Measurements from ENCODE around the gene THAP7.

THAP7 gene

GRCh38 chr22:21030621-21031544 lies 29.0 kb upstream of the THAP7 start:
- peaks cover 11% of the 10 kb centered on the region for H3K4me1 ChIP-seq (ENCODE audit: control insufficient read depth, insufficient read depth, low read length, poor library complexity, severe bottlenecking)
- whole genome bisulfite sequencing, 2 experiments (ENCODE audit: insufficient coverage in 2 of 2): 93% methylated on average over 39 of the region's 40 CpGs
- no peak overlapping the region for H3K4me3 ChIP-seq (ENCODE audit: extremely low read depth, insufficient read depth, low read length, poor library complexity, severe bottlenecking)
- no peaks in the 10 kb centered on the region for H3K36me3 ChIP-seq (ENCODE audit: control insufficient read depth, insufficient read depth, low read length)
- H3K9me3 ChIP-seq (ENCODE audit: control insufficient read depth, low read length): no peaks in the 10 kb centered on the region
- no peak overlapping the region for H3K27ac ChIP-seq (ENCODE audit: low read depth, low read length, severe bottlenecking)

- no peak overlapping the region for H3K4me3 ChIP-seq (ENCODE audit: extremely low read depth, insufficient read depth, low read length, poor library complexity, severe bottlenecking)
- H3K9me3 ChIP-seq (ENCODE audit: control insufficient read depth, low read length): no peaks in the 10 kb centered on the region
- H3K27ac ChIP-seq (ENCODE audit: low read depth, low read length, severe bottlenecking): no peak overlapping the region
- no peaks in the 10 kb centered on the region for H3K36me3 ChIP-seq (ENCODE audit: control insufficient read depth, insufficient read depth, low read length)
- H3K4me1 ChIP-seq (ENCODE audit: control insufficient read depth, insufficient read depth, low read length, poor library complexity, severe bottlenecking): peaks cover 11% of the 10 kb centered on the region
- 92 to 96% methylated on average over 13 to 15 of the region's 15 CpGs for WGBS, 2 experiments (ENCODE audit: insufficient coverage in 2 of 2)
Observed at GRCh38 chr22:21030032-21030431, 28.1 kb upstream of the THAP7 start.

GRCh38 chr22:21029486-21030025 lies 27.6 kb upstream of the THAP7 start:
- WGBS, 2 experiments (ENCODE audit: insufficient coverage in 2 of 2): 74 to 75% methylated on average over 10 to 12 of the region's 12 CpGs
- H3K36me3 ChIP-seq (ENCODE audit: control insufficient read depth, insufficient read depth, low read length): no peaks in the 10 kb centered on the region
- peaks cover 11% of the 10 kb centered on the region for H3K4me1 ChIP-seq (ENCODE audit: control insufficient read depth, insufficient read depth, low read length, poor library complexity, severe bottlenecking)
- H3K9me3 ChIP-seq (ENCODE audit: control insufficient read depth, low read length): no peaks in the 10 kb centered on the region
- no peak overlapping the region for H3K27ac ChIP-seq (ENCODE audit: low read depth, low read length, severe bottlenecking)
- no peak overlapping the region for H3K4me3 ChIP-seq (ENCODE audit: extremely low read depth, insufficient read depth, low read length, poor library complexity, severe bottlenecking)

GRCh38 chr22:21028277-21029251 lies 26.6 kb upstream of the THAP7 start:
- H3K9me3 ChIP-seq (ENCODE audit: control insufficient read depth, low read length): no peaks in the 10 kb centered on the region
- H3K4me1 ChIP-seq (ENCODE audit: control insufficient read depth, insufficient read depth, low read length, poor library complexity, severe bottlenecking): peaks cover 11% of the 10 kb centered on the region
- 88% methylated on average over 11 to 12 of the region's 13 CpGs for WGBS, 2 experiments (ENCODE audit: insufficient coverage in 2 of 2)
- H3K4me3 ChIP-seq (ENCODE audit: extremely low read depth, insufficient read depth, low read length, poor library complexity, severe bottlenecking): no peak overlapping the region
- no peak overlapping the region for H3K27ac ChIP-seq (ENCODE audit: low read depth, low read length, severe bottlenecking)
- no peaks in the 10 kb centered on the region for H3K36me3 ChIP-seq (ENCODE audit: control insufficient read depth, insufficient read depth, low read length)

GRCh38 chr22:21026783-21027692 lies 25.1 kb upstream of the THAP7 start:
- Histone ChIP-seq H3K27ac (ENCODE audit: low read depth, low read length, severe bottlenecking) (no peak overlapping the region), H3K9me3 (ENCODE audit: control insufficient read depth, low read length) (no peaks in the 10 kb centered on the region), H3K4me3 (ENCODE audit: extremely low read depth, insufficient read depth, low read length, poor library complexity, severe bottlenecking) (no peak overlapping the region), H3K36me3 (ENCODE audit: control insufficient read depth, insufficient read depth, low read length) (no peaks in the 10 kb centered on the region), H3K4me1 (ENCODE audit: control insufficient read depth, insufficient read depth, low read length, poor library complexity, severe bottlenecking) (peaks cover 2% of the 10 kb centered on the region)
- WGBS, 2 experiments (ENCODE audit: insufficient coverage in 2 of 2): 89 to 94% methylated on average over 8 of the region's 14 CpGs

GRCh38 chr22:21025763-21026755 lies 24.1 kb upstream of the THAP7 start:
- WGBS, 2 experiments (ENCODE audit: insufficient coverage in 2 of 2): 91 to 94% methylated on average over 18 to 23 of the region's 27 CpGs
- no peaks in the 10 kb centered on the region for H3K9me3 ChIP-seq (ENCODE audit: control insufficient read depth, low read length)
- H3K27ac ChIP-seq (ENCODE audit: low read depth, low read length, severe bottlenecking): no peak overlapping the region
- H3K36me3 ChIP-seq (ENCODE audit: control insufficient read depth, insufficient read depth, low read length): no peaks in the 10 kb centered on the region
- H3K4me3 ChIP-seq (ENCODE audit: extremely low read depth, insufficient read depth, low read length, poor library complexity, severe bottlenecking): no peak overlapping the region
- H3K4me1 ChIP-seq (ENCODE audit: control insufficient read depth, insufficient read depth, low read length, poor library complexity, severe bottlenecking): no peaks in the 10 kb centered on the region

- no peaks in the 10 kb centered on the region for H3K9me3 ChIP-seq (ENCODE audit: control insufficient read depth, low read length)
- H3K4me3 ChIP-seq (ENCODE audit: extremely low read depth, insufficient read depth, low read length, poor library complexity, severe bottlenecking): no peak overlapping the region
- no peak overlapping the region for H3K27ac ChIP-seq (ENCODE audit: low read depth, low read length, severe bottlenecking)
- WGBS, 2 experiments (ENCODE audit: insufficient coverage in 2 of 2): 74 to 76% methylated on average over 7 to 8 of the region's 8 CpGs
- H3K36me3 ChIP-seq (ENCODE audit: control insufficient read depth, insufficient read depth, low read length): no peaks in the 10 kb centered on the region
- no peaks in the 10 kb centered on the region for H3K4me1 ChIP-seq (ENCODE audit: control insufficient read depth, insufficient read depth, low read length, poor library complexity, severe bottlenecking)
Observed at GRCh38 chr22:21025266-21025665, 23.3 kb upstream of the THAP7 start.

GRCh38 chr22:21022955-21023614 lies 21.2 kb upstream of the THAP7 start:
- Histone ChIP-seq H3K4me1 (ENCODE audit: control insufficient read depth, insufficient read depth, low read length, poor library complexity, severe bottlenecking) (no peaks in the 10 kb centered on the region), H3K27ac (ENCODE audit: low read depth, low read length, severe bottlenecking) (no peak overlapping the region), H3K4me3 (ENCODE audit: extremely low read depth, insufficient read depth, low read length, poor library complexity, severe bottlenecking) (no peak overlapping the region), H3K9me3 (ENCODE audit: control insufficient read depth, low read length) (no peaks in the 10 kb centered on the region), H3K36me3 (ENCODE audit: control insufficient read depth, insufficient read depth, low read length) (no peaks in the 10 kb centered on the region)
- 93 to 95% methylated on average over 10 to 11 of the region's 13 CpGs for WGBS, 2 experiments (ENCODE audit: insufficient coverage in 2 of 2)

- Histone ChIP-seq H3K36me3 (ENCODE audit: control insufficient read depth, insufficient read depth, low read length) (no peaks in the 10 kb centered on the region), H3K27ac (ENCODE audit: low read depth, low read length, severe bottlenecking) (no peak overlapping the region), H3K9me3 (ENCODE audit: control insufficient read depth, low read length) (no peaks in the 10 kb centered on the region), H3K4me1 (ENCODE audit: control insufficient read depth, insufficient read depth, low read length, poor library complexity, severe bottlenecking) (no peaks in the 10 kb centered on the region), H3K4me3 (ENCODE audit: extremely low read depth, insufficient read depth, low read length, poor library complexity, severe bottlenecking) (no peak overlapping the region)
- WGBS, 2 experiments (ENCODE audit: insufficient coverage in 2 of 2): 79 to 89% methylated on average over 7 of the region's 10 CpGs
Observed at GRCh38 chr22:21022507-21022906, 20.6 kb upstream of the THAP7 start.

Measured in mesodermal cell (in vitro differentiated cells).